Activated CD4-positive, alpha-beta T cell treated with anti-CD3 and anti-CD28 coated beads, Interleukin-2, amount 50 U/mL, for 48 hours (primary cell): Measurements from ENCODE around the gene TGFBI.

Experiments
- DNase-seq, 2 experiments: peaks; one replicate each; pipeline ENCODE4 v3.0.0-alpha.2; 2020

Gene TGFBI

DNA sequence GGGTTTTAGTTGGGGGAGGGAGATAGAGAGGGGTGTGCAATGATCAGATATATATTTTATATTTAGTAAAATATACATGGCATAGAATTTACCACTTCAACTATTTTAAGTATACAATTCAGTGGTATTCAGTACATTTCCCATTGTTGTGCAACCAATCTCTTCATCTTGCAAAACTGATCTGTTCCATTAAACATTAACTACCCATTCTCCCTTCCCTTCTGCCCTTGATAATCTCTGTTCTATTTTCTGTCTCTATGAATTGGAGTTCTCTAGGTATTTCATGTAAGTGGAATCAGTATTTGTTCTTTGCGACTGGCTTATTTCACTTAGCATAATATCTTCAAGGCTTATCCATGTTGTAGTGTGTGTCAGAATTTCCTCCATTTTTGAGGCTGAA, 38.6 kb downstream of the TGFBI start:
- no peak for DNase-seq

DNA sequence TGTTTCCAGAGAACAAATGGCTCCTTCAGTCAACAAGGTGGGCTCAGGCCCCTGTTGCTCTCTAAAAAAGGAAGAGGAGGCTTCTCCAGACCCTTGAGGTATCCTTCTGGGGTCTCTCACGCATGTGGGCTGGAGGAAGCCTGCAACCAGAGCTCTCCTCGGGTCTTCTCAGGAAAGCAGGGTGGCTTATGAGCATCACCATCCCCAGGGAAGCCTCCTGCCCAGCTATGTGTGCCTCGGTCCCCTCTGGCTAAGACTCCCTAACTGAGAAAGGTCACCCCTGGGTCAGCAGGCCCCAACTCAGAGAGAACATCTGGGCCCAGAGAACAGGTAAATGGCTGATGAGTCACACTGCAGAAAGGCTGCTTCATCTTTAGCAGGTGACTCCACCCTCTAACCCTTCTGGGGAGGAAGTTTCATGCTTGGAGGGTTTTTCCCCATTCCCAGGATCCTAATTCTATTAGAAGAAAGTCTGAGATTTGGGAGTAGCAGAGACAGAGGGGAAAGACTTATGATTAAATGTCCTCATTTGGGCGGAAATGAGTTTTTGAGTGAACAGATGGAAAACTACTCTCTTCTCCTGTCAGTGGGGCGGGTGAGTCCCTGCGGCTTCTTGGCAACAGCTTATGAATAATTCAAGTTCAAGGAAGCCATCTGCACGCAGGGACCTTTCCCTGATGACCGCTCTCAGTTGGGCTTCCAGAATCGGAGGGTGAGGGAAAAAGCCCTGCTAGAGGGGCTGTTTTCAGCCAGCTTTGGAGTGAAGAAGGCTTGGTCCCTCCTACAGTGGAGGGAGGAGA, 41.9 kb downstream of the TGFBI start:
- no peak for DNase-seq

DNA sequence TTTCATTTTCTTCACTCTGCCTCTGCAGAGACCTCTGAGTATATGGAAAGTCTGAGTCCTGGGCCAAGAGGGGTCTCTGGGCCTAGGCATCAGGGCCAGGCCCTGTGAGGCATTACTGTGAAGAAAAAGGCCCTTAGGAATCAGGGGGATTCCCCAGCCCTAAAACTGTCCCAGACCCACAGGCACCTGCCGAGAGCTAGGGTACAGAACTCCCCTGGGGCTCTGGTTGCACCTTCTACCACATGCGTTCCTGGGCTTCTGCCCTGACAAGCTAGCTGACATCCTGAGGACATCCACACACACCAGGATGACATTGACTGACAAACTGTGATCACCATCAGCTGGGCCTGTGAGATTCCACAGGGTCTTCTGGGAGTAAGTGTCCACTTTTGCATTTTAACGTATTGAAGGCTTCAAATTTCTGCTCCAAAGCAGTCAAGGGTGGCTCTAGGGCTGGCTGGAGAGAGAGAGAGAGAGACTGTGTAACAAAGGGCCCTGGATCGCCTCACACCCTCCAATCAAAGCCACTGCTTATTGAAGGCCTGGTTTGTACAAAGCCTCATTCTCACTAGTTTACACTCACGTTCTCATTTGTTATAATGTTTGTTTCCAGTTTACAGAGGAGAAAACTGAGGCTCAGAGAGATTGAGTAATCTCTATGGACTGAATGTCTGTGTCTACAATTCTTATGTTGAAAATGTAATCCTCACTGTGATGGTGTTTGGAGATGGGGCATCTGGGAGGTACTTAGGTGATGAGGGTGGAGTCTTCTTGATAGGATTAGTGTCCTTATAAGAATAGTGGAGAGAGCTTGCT, 45.1 kb downstream of the TGFBI start:
- no peak for DNase-seq

DNA sequence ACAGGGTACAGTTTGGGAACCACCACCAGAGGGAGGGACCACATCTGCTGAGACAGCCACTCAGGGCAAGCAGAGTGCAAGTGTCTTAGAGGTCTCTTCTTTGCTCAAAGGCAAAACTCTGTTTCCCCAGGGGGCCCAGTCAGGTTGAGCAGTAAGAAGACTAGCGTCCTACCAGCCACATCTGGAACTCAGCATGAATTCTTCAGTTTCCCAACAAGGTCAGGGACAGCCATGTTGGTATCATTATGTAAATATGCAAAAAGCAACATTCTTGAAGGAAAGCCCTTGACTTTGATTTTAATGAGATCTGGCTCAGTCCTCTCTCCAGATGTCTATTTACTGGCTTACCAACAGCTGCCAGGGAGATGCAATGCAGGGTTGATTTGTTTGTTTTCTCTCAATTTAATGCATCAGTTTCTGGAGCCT, 46.7 kb downstream of the TGFBI start:
- no peak for DNase-seq

DNA sequence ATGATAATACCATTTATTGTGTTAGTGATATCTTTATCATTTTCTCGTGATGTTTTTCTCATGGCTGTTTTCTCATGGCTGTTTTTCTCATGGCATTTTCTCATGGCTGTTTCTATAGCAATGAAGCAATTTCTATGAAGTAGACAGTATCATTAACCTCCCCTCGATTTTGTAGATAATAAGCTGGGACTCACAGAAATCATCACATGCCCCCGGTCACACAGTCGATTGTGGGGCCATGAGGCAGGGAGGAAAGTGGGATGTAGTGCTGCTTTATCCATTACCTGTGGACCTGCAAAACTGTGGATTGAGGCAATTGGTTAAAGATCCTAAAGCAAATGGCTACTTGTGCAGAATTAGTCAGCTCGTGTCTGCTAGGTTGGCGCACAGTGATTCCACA, 47.3 kb downstream of the TGFBI start:
- no peak for DNase-seq

DNA sequence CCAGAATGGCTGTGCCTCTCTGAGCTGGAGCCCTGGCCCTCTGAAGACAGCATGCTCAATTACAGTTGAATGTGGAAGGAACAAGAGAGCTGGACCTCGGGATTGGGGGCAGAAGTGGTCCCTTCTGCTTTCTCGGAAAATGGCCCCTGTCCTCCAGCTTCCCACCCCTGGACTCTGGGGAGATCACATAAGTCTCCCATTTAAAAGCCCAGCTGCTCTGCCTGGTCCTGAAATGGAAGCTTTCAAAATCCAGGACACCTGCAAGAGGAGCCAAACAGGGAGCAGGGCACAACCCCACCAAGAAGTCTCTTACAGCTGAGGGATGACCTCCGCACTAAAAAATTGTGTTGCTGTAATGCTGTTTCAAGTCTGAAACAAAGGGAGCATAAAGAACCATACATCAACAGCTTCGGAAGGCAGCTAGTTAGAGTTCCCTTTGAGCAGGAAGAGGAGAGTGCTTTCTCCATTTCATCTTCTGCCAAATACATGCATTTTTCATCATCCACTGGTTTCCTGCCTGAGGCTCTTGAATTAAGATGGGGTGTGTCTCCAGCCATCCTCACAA, 48.2 kb downstream of the TGFBI start:
- DNase-seq = no peak

DNA sequence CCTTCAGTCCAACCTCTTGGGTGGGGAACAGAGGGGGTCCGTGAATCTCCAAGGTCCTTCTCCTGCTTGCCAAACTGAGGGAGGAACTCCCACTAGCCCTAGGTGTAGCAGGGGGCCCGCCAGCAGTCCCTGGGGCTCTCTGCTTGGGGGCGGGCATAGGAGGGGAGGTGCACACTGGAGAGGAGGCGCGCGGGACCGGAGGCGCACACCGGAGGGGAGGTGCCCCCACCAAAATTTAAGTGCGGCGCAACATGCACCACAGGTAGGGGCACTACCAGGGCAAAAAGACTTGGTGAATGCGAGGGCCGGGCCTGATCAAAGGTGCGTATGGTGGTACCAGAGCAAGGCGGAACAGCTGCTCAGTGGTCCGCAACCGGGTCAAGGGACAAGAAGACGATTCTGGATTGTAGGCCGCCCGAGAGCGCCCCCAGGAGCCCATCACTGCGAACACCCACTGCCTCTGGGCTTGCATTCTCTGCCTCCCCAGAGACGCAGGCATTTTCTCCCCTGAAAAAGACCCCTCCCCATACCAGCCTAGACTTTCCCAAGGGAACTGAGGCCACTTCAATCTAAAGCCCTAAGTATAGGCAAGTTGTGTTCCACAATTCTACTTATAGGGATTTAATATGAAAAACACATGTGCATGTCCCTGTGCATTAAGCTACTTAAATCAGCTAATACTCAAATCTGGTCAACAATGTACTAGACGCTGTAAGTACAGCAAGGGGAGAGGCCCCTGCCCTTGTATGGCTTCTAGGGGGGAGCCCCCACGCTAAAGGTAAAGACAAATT, 50.6 kb downstream of the TGFBI start:
- DNase-seq = no peak

DNA sequence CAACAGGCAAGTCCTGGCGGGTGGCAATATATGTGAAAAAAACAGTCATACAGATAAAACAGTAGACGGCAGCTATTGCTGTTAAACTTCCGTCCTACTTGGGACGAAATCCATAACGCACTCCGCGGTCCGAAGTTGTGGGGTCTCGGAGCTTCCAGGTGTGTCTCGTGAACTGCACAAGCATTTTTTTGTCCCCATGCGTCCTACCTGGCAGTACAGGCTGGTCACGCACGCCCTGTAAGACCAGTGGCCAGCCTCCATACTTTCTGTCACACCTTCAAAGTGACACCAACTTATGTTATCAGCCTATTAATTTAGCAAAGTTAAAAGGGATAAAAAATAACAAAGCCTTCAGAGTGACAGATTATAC, 51.3 kb downstream of the TGFBI start:
- DNase-seq = peak in 1 of 2 experiments; percentile 11

DNA sequence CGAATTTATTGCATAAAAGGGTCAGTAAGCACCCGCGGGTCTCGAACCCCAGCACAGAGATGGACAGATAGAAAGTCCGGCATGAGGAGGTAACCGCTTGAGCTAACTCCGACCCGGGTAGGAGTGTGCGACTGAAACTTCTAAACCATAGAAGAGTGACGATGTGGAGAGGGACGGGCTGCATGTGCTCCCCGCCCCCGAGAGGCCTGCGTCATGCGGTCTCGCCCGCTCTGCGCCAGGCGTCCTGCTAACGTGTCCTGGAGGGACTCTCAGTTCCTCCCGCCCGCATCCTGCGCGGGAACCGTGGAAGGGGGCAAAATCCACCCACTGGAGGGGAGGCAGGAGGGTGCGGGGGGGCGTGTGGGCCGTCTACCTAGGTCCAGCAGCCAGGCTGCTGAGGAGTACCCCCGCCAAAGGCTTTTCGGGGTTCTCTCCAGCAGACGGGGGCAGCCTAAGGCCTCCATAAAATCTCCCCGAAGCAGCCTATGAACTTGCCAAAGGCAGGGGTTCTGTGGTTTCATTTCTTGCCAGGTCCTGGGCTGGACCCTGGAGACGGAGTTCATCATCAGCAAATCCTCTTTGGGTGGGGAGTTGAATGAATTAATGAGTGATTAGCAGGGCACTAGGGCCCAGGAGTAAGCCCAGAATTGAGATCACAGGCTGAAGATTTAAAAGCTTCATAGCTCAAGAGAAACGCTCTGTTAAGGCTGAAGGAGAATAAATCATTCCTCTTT, 51.9 kb downstream of the TGFBI start:
- DNase-seq = peak; percentile 80 to 87

DNA sequence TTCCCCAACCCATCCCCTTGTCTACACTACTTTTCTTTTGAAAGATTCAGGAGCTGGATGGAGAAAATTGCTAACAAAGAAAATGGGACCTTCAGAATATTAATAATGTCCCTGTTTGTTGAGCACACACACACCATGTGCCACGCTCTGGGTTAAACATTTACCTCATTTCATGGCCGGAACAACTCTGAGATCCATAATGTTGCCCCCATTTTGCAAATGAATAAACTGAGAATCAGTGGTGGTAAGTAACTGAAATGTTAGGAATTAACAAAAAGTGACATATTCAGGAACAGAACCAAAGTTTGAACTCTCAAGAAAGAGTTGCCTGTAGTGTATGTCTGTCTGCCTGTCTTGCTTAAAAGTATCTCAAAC, 52.4 kb downstream of the TGFBI start:
- no peak for DNase-seq

DNA sequence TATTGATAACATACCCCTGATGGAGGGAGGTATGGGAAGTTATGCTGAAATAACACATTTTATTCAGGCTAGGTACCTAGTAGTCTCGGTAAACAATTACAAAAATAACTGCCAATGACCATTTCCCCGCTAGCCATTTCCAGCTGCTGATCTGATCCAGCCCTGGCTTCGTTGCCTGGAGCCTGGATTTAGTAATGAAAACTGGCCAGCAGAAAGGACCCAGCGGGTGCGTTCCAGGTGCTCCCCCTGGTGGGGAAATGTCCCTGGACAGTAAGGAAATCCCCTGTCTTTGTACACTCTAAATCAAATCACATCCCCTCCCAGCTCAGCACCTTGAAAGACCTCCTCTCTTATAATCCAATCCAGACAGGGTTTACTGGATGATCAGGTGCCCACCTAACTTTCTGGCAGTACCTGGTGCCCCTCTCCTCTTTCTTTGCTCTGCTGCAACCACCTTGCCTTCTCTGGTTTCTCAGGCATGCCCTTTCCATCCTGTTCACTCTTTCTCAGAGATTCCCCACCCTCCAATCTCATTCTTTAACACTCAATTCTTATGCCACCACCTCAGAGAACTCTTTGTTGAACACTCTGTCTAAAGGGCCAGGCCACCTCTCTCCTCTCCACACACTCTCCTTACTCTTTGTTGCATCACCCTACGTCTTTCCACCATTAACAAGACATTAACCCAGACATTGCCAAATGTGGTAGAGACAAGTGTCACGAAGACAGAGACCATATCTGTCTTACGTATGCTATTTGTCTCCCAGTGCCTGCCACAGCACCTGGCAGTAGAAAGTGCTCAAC, 53.8 kb downstream of the TGFBI start:
- DNase-seq = peak; percentile 72 to 80

DNA sequence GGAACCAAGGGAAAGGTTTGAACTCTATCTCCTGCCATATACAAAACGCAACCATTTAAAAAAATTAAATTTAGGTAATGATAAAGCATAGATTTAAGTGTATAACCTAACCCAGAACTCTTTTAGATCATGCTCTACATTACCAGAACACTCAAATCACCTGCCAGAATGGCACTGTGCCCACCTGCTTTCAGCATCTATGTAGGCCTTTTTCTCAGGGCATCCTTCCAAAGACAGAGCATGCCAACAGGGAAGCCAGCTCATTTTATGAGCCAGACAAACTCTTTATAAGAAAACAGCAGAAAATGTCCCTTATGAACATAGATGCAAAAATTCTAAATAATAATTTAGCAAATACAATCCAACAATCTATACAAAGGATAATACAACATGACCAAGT, 55.9 kb downstream of the TGFBI start:
- DNase-seq = no peak

DNA sequence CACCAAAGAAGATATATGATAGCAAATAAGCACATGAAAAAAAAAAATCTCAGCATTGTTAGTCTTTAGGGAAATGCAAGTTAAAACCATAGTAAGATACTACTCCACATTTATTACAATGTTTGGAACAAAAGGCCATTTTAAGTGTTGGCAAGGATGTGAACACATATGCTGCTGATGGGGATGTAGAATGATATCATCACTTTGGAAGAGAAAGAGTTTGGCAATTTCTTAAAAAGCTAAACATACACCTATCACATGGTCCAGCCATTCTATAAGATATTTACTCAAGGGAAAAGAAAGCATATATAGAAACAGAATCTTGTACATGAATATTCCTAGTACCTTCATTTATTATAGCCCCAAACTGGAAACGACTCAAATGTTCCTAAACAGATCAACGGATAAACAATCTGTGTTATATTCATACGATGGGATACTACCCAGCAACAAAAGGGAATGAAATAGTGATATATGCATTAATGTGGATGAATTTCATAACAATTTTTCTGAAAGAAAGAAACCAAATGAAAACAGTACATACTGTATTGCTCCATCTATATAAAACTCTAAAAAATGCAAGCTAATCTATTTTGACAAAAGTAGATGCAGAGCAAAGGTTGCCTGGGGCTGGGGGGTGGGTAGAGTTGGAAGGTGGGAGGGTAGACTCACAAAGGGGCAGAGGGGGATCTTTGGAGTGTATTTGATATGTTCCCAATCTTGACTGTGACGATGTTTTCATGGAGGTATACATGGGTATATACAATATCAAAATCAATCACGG, 58.2 kb downstream of the TGFBI start:
- no peak for DNase-seq

DNA sequence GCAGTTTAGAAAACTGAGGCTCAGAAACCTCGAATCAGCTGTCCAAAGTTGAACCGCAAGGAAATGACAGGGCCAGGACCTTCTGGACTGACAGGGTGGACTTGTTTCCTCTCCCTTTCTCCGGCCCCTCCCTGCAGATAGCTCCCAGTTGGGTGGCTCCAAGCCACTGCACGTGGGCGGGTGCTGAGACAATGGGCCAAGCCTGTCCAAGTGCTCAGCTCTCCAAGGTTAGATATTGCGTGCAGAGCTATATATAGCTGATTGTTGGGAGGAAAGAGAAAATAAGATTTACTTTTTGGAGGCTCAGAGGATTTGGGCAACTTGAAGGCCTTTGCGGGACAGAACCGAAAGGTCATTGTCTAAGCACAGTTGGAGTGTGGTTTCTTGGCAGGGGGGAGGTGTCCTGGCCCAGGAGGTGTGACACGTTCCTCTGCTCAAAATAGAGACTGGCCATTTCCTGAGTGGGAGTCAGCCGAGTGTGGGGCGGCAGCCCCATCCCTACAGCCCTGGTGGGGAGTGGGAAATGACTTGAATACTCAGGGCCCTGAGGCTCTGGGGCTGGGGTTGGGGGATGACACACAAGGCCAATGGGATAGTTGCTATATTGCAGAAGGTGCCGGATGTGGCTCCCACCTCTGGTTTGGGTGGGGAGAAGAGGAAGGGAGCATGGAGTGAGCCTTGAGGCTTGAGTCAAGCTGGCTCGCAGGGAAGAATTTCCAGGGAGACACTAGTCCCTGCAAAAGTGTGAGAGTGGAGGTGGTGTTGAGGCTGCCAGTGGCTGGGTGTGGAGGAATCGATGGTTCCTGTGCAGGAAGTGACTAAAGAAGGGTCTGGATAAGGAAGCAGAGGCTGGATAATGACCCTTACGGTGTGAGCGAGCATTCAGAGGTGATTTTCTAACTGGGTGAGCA, 59.4 kb downstream of the TGFBI start:
- DNase-seq = no peak

DNA sequence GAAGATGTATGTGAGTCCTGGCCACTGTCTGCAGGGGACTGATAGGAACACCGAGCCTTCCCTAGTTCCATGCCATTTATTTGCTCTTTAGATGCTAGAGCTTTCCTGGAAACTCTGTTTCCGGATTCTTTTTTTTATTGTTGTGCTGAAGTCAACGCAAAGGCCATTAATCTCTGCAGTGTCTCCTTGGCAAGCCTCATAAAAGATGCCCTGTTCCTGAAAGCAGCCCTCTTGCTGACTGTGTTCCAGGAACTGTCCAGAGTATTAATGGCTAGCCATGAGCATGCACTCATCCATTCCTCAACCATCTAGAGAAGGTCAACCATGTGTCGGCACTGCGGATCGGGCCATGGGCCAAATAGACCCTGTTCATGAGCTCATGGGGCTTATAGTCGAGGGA, 61.0 kb downstream of the TGFBI start:
- DNase-seq = no peak

DNA sequence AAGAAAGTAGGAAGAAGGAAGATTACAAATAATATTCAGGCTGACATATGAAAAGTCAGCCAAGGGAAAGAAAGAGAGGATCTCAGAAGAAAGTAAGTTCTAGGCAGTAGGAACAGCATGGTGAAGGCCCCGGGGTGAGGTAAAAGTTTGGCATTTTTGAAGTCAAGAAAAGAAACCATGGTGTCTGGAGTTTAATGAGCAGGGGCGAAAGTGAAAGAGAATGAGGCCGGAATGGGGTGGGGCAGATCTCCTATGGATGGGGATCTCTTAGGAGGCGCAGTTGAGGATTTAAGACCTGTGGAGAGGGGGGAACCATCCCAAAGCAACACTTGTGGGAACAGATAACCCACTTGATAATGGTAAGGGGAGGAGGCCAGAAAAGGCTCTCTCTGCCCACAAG, 61.5 kb downstream of the TGFBI start:
- no peak for DNase-seq

DNA sequence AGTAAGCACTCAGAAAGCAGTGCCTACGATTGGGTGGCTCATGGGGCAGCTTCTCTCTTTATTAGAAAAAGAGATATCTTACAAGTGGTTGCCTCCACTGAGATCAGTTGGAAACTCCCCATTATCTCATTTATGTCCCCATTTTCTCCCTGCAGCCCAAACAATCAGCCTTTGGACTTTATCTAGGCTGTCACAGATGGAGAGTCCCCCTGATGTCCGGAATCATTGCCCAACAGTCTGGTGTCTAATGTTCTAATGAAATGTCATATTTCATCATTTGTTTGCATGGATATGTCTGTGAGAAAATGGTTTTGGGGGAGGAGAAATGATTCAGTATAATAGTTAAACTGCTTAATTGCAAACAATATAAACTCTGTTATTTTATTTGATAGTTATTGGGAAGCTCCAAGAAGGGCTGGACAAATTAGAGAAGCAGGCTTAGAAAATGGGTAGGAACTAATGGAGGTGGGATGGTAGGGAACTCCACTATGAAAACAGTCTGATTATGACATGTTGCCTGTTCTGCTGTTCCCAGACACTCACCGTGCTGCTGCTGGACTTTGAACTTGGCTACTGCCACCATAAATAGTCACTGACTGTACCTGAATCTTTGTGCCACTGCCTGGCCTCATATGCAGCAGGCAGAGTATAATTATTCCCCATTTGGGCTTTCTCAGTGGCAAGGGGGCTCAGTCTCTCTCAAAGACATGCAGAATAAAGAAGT, 65.6 kb downstream of the TGFBI start:
- no peak for DNase-seq

DNA sequence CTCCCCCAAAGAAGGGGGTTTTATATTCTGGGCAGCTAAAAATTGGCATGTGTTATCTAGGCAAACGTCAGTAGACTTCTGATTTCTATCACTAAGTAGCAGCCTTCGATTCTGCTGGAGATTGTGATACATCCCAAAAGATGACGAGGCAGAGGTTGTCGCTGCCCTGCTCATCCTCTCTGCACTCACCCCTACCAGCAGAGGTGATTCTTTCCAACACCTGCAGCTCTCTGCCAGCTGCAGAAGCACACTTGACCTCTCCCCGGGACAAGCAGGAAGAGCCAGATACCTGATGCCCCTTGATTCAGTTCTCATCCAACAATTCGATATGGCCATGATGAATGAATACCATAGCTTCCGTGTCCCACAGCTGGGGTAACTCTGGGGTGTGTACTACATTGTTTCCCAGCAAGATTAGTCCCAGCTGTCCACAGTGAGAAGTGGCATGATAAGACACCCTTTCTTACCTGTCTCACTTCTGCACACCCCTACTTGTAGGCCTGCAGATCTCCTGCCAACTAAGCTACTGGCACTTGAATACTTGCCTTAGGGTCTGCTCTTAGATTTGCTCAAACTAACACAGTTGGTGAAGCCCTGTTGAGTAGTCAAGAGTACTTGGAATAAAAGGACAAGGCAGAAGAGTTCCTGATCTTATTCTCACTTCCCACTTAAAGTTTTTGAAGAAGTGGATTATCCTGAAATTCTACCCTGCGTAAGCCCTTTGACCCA, 66.3 kb downstream of the TGFBI start:
- no peak for DNase-seq
